GM12873 (cell line): Measurements from ENCODE around the gene CORO7.
A peak's percentile ranks its signal among the peaks of the same experiment; 100 is the strongest.

ENCODE experiments used
- CTCF ChIP-seq: IDR thresholded peaks from 2 replicates; pipeline ENCODE4 v1.5.1; 2012; ENCODE audit warnings: low read depth, mild to moderate bottlenecking, moderate library complexity, low read length, control low read depth; ENCODE audit not compliant: insufficient read depth; ENCODE audit errors: missing control alignments

The CORO7 gene

DNA sequence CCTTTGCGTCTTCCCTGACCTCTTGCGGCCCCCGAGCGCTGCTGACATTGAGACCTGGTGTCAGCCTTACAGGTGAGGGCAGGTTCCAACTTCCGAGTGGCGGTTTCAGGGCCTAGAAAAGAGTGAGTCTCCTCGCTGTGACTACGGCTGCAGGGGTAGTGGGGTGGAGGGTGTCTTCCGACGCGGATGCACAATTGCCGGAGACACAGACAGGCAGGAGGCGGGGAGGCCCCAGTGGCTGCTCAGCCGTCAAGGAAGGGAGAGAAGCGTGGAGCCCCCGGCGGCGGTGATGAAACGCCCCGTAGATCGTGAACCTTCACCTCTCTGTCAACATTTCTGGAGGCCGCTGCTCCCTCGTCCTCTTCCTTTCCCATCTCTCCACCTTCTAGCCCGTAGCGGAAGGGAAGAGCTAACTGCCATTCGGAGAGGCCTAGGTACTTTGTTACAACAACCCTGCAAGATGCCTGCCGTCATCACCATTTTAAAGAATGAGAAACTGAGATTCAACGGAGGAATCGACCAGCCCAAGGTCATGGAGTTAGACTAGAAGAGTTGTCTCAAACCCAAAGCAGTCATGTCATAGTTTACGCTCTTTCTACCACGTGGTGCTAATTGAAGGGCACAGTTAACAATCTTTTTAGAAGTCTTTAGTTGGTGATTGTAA lies 9.8 kb upstream of the CORO7 start:
- TF ChIP-seq CTCF, result peak; percentile 12

DNA sequence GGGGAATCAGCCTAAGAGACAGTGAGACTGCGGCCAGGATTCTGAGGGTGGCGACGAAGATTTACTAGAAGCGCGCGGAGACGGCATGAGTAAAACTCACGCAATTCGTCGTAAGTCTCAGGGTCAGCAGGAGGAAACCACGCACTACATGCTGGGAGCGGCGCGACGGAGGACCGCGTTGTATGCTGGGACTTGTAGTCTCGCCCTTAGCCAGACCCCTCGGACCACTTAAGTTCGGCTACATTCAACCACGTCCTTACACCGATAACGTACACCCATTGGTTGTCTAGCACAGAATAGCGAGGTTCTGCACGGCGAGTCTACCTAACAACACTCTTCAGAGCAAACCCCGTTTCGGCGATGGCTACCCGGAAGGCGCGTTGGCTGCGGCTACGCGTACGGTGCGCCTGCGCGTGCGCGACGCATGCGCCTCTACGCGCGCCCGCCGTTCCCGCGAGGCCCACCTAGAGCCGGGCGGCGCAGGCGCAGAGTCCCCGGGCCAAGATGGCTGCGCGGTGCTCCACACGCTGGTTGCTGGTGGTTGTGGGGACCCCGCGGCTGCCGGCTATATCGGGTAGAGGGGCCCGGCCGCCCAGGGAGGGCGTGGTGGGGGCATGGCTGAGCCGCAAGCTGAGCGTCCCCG lies 9.1 kb upstream of the CORO7 start, which contains the start of gene DNAJA3:
TSS of gene DNAJA3 (plus strand) at position 491 of the 643 bp plus-strand sequence. CDS start at position 505, 14 bp downstream.
- TF ChIP-seq CTCF, result no peak

DNA sequence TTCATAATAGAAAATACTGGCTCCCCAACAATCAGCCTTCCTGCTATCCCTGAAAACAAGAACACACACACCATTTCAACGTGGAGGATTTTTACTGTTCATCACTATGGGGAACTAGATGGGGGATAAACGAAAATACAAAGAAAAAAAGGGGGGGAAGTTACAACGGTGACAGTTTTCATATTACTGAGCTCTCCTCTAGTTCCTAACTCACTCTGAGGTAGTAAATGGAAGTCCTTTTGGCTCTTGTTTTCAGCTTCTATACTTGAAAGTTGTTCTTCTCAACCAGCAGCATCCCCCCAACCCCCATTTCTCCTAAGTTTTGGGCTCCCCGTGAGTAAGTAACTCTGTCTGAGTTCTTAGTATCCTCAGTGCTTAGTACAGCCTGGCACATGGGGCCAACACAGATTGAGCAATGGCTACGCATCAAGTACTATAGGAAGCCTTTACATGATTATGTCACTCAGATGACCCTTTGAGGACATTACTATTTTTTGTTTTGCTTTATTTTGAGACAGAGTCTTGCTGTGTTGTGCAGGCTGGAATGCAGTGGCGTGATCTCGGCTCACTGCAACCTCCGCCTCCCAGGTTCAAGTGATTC lies 4.2 kb upstream of the CORO7 start:
- TF ChIP-seq CTCF, result no peak

DNA sequence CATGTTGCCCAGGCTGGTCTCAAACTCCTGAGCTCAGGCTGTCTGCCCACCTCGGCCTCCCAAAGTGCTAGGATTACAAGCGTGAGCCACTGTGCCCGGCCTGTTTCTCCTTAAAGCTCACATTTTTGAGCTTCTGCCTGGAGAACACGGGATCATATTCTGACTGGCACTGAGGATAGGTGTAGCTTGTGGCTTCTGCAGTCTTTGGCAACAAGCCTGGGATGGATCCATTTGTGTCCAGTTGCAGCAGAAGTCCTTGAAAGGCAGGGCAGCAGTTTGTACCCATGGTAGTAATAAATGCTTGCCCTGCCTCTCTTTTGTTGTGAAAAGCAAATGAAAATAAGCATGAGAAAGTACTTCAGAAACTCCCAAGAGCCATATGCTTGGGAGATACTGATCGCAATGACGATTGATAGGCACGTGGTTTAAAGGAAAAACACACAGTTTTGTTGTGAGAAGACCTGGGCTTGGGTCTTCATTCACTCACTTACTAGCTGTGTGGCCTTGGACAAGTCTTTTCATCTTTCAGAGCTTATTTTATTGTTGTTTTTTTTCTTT lies 3.1 kb upstream of the CORO7 start:
- no peak for TF ChIP-seq CTCF

DNA sequence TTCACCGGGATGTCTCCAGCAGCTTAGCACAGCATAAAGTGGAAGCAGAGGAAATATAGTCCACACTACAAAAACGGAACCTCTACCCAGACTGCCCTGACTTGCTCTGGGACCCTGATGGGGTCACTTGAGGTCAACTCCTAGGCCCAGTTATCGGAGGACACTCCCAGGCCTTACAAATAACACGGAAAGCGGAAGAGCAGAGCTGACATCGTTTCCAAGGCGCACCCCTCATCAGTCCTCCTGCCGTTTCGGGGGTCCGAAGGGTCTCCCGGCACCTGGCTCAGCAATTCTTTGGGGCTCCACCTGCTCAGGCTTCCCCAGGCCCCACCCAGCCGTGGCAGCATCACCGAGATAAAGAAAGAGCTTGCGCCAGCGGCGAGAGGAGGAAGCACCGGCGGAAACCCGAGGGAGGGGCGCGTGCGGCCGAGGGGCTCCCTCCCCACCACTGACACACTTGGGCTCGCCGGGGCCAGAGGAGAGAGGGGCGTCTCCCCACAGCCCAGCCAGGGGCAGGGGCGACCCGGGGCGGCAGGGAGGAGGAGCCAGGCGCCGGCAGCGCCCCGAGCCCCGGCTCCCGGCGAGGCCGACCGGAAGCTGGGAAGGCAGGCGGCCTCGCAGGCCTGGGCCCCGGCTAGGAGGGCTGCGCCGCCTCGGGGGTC lies 727 bp downstream of the CORO7 start:
- no peak for TF ChIP-seq CTCF

- no peak for TF ChIP-seq CTCF
Measured at GRCh38 chr16:4414187-4414917, 2.0 kb downstream of the CORO7 start.
